Measurements from ENCODE around the gene ALKBH3. TPM values are rescaled to one million over a fixed set of nuclear protein-coding genes. Genes with fewer than 3 reads are reported as not detected.

The ALKBH3 gene
- total RNA-seq, 1 donor = 36.7 TPM

DNA sequence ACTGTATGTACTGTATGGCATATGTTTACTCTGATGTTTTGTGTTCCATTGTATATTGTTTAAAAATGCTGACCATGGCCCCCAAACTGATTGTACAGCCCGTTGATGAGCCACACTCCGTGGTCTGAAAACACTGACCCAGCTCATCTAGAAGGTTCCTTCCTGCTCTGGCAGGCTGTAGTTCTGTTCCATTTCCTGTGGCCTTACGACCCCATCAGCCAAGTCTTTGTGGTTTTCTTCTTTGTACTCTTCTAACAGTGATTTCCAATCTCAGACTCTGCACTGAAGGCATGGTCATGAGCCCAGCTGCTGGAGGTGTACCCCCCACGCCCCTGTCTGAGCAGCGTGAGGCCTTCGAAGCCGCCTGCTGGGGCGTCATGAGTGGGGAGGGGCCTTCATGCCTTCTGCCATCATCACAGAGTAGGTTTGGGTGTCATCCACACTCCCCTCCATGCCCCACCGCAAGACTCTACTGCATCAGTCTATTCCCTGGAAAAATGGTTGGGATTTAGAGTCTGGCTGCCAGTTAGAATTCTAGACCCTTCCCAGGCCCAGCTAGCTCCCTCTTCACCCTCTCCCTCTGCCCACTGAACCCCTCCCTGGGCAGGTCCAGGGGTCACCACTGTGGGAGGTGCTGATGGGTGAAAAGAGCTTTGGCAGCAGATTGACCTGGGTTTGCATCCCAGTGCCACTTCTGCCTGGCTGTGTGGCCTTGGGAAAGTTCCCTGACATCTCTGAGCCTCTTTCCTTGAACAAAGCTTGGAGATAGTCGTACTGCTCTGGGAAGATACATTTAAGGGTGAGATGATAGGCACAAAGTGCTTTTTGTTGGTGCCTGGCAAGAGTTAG lies 50.5 kb downstream of the ALKBH3 start:
- H3K4me3 ChIP-seq (ENCODE audit: low read depth, low read length) = no peak overlapping the region
- no peak for DNase-seq (ENCODE audit: low read depth)
- TF ChIP-seq, protein P1, sequence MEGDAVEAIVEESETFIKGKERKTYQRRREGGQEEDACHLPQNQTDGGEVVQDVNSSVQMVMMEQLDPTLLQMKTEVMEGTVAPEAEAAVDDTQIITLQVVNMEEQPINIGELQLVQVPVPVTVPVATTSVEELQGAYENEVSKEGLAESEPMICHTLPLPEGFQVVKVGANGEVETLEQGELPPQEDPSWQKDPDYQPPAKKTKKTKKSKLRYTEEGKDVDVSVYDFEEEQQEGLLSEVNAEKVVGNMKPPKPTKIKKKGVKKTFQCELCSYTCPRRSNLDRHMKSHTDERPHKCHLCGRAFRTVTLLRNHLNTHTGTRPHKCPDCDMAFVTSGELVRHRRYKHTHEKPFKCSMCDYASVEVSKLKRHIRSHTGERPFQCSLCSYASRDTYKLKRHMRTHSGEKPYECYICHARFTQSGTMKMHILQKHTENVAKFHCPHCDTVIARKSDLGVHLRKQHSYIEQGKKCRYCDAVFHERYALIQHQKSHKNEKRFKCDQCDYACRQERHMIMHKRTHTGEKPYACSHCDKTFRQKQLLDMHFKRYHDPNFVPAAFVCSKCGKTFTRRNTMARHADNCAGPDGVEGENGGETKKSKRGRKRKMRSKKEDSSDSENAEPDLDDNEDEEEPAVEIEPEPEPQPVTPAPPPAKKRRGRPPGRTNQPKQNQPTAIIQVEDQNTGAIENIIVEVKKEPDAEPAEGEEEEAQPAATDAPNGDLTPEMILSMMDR (IDR thresholded peaks at IDR 0.05; ENCODE audit: insufficient read depth, low read length) = no peak

DNA sequence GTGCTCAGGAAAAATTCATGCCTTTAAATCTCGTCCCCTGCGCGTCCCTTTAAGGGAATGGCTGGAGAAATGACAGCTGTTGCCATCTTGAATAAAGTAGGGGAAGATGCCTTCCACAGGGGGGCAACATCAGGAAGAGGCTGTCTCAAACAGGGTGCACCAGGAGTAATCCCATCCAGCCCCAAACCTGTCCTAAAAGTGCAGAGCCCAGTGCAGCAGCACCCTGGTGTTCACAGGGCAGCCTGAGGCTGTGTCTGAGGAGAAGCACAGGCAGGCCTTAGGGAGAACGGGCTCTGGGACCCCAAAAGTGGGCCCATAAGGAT lies 51.0 kb downstream of the ALKBH3 start:
- no peak overlapping the region for H3K4me3 ChIP-seq (ENCODE audit: low read depth, low read length)
- TF ChIP-seq, protein P1 (IDR thresholded peaks at IDR 0.05; ENCODE audit: insufficient read depth, low read length) = peak; percentile 10
- no peak for DNase-seq (ENCODE audit: low read depth)

DNA sequence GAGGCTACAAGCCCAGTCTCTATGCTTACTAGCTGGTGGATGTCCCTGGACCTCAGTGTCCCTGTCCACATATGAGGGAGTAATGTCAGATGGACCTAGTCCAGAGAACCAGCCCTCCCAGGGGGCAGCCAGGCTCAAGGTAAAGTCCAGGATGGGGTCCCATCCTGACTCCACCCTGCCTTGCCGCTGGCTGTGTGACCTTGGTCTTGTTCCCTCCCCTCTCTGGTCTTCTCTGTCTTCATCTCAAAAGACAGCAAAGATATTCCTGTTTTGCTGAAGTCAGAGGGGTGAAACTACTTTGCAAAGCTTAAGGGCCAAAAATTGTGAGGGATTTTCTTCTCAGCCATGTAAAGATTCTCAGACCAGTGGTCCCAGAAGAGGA lies 52.6 kb downstream of the ALKBH3 start:
- H3K4me3 ChIP-seq (ENCODE audit: low read depth, low read length) = no peak overlapping the region
- TF ChIP-seq, protein P1 (IDR thresholded peaks at IDR 0.05; ENCODE audit: insufficient read depth, low read length) = no peak
- DNase-seq (ENCODE audit: low read depth) = no peak

DNA sequence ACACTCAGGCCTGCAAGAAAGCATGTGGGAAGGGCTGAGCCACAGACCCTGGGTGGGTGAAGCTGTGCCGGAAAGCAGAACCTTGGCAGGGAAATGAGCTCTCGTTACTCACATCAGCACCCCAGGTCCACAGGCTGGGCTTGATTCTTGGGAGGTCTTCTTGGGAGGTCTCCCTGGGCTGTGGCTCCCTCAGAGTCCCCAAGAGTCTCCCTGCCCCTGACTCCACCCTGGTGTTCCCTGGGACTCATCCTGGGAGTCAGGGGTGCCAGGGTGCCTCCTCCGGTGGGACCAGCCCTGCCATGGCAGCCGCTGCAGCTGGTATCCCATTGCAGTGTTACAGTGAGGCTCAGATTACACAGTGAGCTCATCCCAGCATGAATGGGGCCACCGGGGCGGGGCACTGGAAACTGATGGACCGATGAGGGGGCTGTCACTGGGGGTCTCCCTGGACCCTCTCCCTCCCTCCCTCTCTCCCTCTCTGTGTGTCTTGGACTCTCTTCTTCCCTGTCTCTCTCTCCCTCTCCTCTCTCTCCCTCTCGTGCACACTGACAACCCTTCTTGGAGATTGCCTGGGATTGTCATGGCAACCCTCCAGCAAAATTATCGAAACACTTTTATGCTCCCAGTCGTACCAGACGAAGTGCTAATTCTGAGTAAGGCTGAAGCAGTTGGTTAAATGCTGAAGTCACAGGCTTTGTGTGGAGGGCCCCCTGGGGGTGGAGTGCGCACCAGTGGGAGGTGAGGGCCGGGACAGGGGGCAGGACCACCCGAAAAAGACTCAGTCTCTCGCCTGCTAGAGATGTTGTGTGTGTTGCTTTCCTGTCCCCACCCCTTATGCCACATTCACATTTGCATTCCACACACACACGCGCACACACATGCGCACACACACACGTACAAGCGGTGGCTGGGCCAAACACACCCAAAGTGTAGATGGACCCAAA lies 53.2 kb downstream of the ALKBH3 start:
- TF ChIP-seq, protein P1 (IDR thresholded peaks at IDR 0.05; ENCODE audit: insufficient read depth, low read length) = no peak
- DNase-seq (ENCODE audit: low read depth) = peak; percentile 65
- H3K4me3 ChIP-seq (ENCODE audit: low read depth, low read length) = no peak overlapping the region

DNA sequence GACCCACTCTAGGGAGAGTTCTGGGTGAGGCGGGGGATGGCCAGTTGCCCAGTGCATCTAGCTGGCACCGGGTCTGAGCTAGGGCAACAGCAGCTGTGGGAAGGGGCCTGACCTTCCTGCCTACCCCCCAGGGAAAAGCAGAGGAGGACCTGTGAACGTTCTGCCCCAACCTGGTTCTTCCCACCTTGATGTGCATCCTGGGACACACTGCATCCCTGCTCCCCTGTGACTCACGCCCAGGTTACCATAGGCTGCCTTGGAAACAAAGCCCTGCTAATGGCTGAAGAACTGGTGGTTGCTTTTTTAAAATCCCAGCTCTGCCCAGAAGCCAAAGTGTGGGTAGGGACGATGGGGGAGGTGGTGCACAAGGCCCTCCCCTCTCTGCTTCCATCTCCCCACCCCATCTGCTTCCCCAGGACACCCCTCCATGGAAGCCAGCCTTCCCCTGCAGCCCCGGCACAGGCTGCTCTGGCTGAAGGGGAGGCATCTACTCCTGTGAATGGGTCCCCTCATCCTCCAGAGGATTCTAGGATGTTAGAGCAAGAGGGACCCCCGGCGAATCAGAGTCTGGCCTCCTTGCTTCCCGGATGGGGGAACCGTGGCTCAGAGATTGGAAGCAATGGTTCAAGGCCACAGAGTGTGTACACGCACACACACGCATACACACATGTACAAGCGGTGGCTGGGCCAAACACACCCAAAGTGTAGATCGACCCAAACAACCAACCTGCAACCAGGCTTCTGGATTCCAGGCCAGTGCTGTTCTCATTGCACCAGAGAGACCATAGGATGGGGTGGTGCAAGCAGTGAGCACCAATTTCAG lies 54.2 kb downstream of the ALKBH3 start:
- H3K4me3 ChIP-seq (ENCODE audit: low read depth, low read length) = no peak overlapping the region
- TF ChIP-seq, protein P1 (IDR thresholded peaks at IDR 0.05; ENCODE audit: insufficient read depth, low read length) = no peak
- DNase-seq (ENCODE audit: low read depth) = no peak

DNA sequence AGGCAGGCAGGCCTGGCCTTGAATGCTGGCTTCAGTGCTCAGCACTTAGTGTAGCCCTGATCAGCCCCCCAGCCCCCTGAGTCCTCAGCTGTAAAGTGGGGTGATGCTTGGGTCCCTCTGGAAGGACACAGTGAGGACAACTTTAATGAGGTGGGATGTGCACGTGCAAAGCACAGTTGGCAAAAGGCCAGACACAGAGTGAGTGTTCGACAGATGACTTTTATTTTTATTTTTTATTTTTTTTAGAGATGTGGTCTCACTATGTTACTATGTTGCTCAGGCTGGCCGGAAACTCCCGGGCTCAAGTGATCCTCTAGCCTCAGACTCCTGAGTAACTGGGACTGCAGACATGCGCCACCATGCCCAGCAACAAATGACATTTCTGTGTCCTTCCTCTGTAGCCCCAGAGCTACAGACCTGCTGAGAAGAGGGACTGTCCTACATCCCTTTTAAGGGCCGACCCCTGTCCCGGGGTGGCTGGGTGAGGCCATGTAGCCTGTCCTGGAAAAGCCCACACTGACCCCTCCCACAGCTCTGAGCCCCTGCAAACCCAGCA lies 54.9 kb downstream of the ALKBH3 start:
- no peak overlapping the region for H3K4me3 ChIP-seq (ENCODE audit: low read depth, low read length)
- DNase-seq (ENCODE audit: low read depth) = no peak
- TF ChIP-seq, protein P1 (IDR thresholded peaks at IDR 0.05; ENCODE audit: insufficient read depth, low read length) = no peak

Data from fibroblast of the aortic adventitia (primary cell).